ENCODE data around the gene IKZF1. TPM values are rescaled to one million over a fixed set of nuclear protein-coding genes. Genes with fewer than 3 reads are reported as not detected.

Gene IKZF1
- total RNA-seq, result 15.2 TPM

DNA sequence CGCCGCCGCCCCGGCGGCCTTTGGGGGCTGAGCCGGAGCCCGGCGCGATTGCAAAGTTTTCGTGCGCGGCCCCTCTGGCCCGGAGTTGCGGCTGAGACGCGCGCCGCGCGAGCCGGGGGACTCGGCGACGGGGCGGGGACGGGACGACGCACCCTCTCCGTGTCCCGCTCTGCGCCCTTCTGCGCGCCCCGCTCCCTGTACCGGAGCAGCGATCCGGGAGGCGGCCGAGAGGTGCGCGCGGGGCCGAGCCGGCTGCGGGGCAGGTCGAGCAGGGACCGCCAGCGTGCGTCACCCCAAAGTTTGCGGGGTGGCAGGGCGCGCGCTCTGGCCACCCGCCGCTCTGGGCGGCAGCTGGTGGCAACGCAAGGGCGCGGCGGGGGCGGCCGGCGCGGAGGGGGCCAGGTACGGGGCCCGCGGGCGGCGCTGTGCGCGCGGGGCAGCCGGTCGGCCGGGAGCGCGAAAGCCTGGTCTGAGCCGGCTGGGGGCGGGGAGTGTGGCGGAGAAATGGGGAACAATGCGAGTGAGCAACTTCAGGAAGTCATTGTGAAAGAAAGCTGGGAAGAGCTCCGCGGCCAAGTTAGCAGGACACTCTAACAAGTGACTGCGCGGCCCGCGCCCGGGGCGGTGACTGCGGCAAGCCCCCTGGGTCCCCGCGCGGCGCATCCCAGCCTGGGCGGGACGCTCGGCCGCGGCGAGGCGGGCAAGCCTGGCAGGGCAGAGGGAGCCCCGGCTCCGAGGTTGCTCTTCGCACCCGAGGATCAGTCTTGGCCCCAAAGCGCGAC lies at the start of gene IKZF1:
Gene IKZF1, plus strand, starts transcription at position 588 of the 782 bp plus-strand sequence. CDS start 14,346 bp downstream, outside the sequence.
- peak; percentile 68 for DNase-seq (ENCODE audit: low spot score)

GRCh38 chr7:50261593-50261992 lies 42.9 kb upstream of the IKZF1 start:
- no peak for DNase-seq (ENCODE audit: low spot score)

- DNase-seq (ENCODE audit: low spot score), result no peak
These were observed 42.1 kb upstream of the IKZF1 start for GRCh38 chr7:50262446-50262845.

- DNase-seq (ENCODE audit: low spot score), result no peak
These were observed 41.4 kb upstream of the IKZF1 start for GRCh38 chr7:50262916-50263690.

DNA sequence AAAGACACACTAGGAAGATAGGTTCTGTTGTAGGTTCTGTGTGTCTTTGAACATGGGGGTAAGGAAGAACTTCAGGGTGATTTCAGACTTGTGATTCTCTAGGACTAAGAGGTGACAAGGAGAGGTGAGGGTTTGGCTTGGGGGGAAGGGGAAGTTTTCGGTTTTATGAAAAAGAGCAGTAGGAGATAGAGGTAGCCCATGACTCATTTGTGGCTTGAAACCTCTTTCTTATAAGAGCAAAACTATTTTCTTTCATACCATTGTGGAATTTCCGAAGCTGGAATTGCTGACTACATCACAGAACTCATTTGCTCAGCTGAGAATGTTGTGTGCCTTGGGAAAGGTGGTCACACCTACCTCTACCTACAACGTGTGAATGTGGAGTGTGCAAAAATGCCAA lies 39.6 kb upstream of the IKZF1 start:
- DNase-seq (ENCODE audit: low spot score), result no peak

DNA sequence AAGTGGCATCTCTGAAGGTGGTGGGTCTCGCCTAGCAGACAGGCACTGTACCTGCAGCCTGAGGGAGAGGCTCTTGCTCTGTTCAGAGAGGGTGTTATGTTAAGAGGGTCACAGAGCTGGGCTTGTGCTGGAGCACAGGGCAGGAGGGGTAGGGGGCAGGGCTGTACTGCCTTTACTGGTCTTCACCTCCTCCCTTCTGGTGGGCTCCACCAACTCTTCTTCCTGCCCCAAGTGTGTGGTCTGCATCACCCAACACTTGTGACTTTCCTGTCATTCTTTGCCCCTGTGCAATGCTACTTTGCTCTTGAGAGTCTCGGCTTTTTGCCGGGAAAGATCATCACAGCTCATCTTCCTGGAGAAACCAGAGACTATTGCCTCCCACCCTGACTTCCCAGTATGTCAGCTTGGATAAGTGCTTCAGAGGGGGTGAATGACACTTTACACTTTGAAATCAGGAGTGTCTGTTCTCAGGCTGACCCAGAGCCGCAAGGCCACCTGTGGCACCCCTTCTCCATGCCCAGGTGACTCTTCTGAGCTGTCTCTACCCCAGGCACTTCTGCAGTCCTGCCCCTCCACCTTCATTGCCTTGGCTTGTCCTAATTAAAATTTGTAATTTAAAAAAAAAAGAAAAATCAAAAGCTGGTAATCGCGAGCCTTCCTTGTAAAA lies 38.4 kb upstream of the IKZF1 start:
- DNase-seq (ENCODE audit: low spot score), result no peak

DNA sequence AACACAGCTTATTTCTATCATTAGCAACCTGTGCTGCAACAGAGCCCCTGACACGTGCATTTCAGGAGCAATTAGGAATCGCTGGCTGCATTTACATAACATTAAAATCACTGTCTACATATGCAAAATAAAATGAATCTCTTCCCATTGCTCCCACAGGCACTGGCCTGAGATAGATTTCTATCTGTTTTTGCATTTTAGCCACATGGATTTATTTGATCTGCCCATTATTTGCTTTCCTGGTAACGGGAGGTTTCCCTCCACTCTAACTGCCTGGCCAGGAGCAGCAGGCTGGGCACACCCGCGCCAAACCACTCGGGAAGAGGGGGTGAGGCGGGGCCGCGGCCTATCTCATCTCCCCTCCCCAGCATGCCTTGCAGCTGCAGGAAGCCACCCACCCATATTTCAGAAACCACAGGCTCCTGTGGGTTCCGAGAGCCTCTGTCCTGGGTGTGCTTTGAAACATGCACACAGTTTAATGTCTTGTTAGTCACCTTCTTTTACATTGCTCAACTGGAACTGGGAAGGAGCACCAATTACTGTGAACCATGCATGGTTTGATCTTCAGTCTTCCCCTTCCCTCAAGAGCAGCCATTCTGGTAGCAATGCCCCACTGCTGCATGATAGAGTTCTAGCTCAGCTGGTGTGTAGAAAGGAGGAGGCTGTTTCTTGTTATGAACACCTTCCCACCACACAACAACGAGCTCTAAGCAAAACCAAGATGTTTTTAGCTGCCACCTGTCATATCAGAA lies 37.7 kb upstream of the IKZF1 start:
- DNase-seq (ENCODE audit: low spot score), result no peak

- DNase-seq (ENCODE audit: low spot score), result no peak
These were observed 36.9 kb upstream of the IKZF1 start for GRCh38 chr7:50267525-50268041.

GRCh38 chr7:50268223-50268622 lies 36.3 kb upstream of the IKZF1 start:
- no peak for DNase-seq (ENCODE audit: low spot score)

DNA sequence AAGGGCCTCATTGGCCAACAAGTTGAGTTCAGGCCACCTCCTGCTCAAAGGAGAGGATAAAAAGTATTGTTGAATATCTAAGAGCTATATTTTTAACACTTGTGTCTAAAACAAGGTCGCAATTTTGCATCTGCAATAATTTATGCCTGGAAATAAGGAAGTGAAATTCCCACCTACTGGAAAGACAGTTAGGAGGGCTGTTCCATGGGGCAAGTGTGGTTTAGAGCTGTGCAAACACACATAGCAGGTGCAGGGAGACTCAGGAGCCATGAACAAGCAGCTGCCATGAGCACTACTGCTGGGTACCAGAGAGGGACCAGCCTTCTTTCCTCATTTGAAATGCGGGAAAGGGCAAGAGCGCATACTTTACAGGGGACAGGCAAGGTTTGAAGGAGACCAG lies 35.5 kb upstream of the IKZF1 start:
- DNase-seq (ENCODE audit: low spot score), result no peak

GRCh38 chr7:50270531-50271018 lies 33.9 kb upstream of the IKZF1 start:
- no peak for DNase-seq (ENCODE audit: low spot score)

- DNase-seq (ENCODE audit: low spot score), result no peak
These were observed 31.7 kb upstream of the IKZF1 start for GRCh38 chr7:50272808-50273207.

- DNase-seq (ENCODE audit: low spot score), result no peak
These were observed 31.2 kb upstream of the IKZF1 start for GRCh38 chr7:50273301-50273700.

GRCh38 chr7:50273870-50274269 lies 30.6 kb upstream of the IKZF1 start:
- DNase-seq (ENCODE audit: low spot score), result no peak

DNA sequence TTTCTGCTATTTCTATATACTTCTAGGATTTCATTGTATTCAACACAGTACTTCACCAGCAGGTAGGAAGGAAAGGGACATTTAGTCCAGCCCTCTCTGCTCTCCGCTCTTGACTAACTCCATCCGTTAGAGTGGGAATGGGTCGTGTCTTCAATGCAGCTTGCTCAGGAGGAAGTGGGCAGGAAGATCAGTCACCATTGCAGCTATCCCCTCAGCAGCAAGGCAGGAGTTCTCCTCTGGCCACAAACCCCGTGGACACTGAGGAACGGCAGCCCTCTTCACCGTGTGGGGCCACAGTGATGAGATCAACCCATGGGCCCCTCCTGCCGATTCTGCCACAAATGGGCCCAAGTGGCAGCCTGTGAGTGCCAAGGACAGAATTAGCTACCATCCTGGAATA lies 30.2 kb upstream of the IKZF1 start:
- DNase-seq (ENCODE audit: low spot score), result no peak

DNA sequence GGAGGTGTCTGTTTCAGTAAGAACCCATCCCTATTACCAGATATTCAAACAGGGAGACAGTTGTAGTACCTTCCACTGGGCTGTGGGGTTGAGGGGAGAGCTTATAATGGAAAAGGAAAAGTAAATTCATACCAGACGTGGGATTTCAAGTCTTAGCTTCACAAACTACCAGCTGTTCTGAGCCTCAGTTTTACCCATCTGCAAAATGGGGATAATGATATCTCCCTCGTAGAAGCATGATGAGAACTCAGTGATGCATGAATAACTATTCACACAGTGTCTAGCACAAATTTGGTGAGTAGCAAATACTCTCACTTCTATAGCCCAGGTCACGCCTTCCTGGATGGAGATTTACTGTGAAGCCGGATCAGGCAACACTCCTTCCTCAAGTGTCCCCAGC lies 29.1 kb upstream of the IKZF1 start:
- DNase-seq (ENCODE audit: low spot score), result no peak

- DNase-seq (ENCODE audit: low spot score), result no peak
These were observed 28.0 kb upstream of the IKZF1 start for GRCh38 chr7:50276483-50276882.

GRCh38 chr7:50278120-50278519 lies 26.4 kb upstream of the IKZF1 start:
- DNase-seq (ENCODE audit: low spot score), result no peak

DNA sequence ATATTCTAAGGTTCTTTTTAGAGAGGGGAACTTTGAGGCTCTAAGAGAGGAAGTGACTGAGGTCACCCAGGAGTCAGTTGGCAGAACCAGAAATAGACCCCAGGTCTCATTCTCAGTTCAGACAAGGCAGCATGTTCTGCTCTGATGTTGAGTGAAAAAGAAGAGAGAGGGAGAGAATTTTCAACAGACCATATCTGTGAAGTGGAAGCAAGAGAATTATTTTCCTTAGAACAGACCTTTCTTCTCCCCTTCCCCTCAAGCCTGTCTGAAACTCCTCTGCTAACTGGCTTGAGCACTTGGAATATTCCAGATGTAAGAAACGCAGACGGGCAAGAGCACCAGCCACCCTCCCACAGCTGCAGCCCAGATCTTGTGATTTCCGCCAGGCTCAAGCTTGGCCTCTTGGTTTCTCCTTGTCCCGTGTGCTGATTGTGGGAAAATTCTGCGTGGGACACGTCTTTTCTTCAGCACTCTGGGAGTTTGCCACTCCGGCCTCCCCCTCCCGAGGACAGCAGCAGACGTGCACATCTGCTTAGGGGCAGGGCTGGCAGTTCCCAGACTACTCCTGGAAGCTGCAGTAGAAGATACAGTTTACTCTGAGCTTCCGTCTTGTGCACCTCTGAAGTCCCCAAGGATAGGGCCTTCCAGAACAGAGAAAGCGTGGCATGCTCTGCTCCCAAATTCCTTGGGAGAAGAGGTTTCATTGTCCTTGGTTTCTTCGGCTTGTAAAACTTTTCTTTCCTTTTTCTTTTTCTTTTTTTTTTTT lies 22.7 kb upstream of the IKZF1 start:
- DNase-seq (ENCODE audit: low spot score), result no peak

DNA sequence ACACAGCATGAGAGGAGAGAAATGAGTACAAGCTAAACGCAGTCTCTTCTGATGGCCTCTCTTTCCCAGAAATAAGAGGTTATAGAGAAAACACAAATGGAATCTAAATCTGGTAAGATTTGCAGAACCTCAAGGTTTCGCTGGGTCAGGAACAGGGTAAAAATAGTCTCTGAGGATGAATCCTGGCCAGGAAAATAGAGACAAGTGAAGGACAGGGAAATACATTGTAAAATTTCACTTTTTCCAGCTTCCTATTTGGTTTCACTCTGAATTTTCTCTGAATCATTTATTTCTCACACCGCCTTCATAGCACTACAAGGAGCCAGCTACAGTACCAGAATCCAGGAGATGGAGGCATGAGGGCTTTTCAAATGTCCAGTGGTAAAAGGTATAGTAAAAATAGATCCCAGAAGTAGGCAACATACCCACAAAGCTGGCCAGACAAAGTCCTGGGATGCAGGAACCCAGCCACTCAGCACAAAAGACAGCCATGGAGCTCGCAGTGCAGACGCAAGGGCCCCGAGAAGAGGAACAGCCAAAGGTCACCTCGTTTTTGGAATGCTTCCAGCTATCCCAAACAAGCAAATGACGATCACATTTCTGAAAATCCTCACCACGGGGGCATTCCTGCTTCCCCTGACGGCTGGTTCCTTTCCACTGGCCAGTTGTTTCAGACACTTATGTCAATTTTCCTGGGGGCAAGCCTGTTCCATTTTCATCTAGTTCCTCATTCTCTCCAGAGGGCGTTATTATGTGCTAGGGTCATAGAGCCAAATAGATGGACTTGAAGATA lies 21.5 kb upstream of the IKZF1 start:
- no peak for DNase-seq (ENCODE audit: low spot score)

Data from ureter (tissue), 1 donor.